WTC11 (cell line): ENCODE data around the gene DDR2.

Experiments
- NR3C1 ChIP-seq: sonication (generic); formaldehyde crosslinking; conservative IDR thresholded peaks from 2 replicates; pipeline ENCODE4 v1.8.1; 2023; ENCODE audit warnings: low read depth, mild to moderate bottlenecking, missing genetic modification reagents
- RELA ChIP-seq: sonication (generic); formaldehyde crosslinking; IDR thresholded peaks from 2 replicates; pipeline ENCODE4 v1.8.1; 2022; ENCODE audit warnings: missing genetic modification reagents, mild to moderate bottlenecking, borderline replicate concordance
- ZNF263 ChIP-seq: sonication (generic); formaldehyde crosslinking; IDR thresholded peaks from 2 replicates; pipeline ENCODE4 v1.8.1; 2022; ENCODE audit warnings: low read depth, mild to moderate bottlenecking, moderate library complexity, missing genetic modification reagents
- TF ChIP-seq, protein P1 (sequence below): fragments of 200-600 bp; IDR thresholded peaks from 2 replicates; pipeline ENCODE4 v1.8.0; 2022; ENCODE audit warnings: antibody characterized with exemption
- TF ChIP-seq, protein P2 (sequence below): sonication (generic); formaldehyde crosslinking; IDR thresholded peaks from 2 replicates; pipeline ENCODE4 v1.8.1; 2022; ENCODE audit warnings: missing genetic modification reagents, borderline replicate concordance
- TF ChIP-seq, protein P3 (sequence below): sonication (generic); formaldehyde crosslinking; IDR thresholded peaks from 2 replicates; pipeline ENCODE4 v1.8.1; 2023; ENCODE audit warnings: mild to moderate bottlenecking, missing genetic modification reagents, moderate library complexity
- TF ChIP-seq, protein P4 (sequence below): fragments of 250-450 bp; sonication (Bioruptor Pico); IDR thresholded peaks from 2 replicates; pipeline ENCODE4 v1.8.0; 2021; ENCODE audit warnings: mild to moderate bottlenecking
- TF ChIP-seq, protein P5 (sequence below): sonication (generic); formaldehyde crosslinking; IDR thresholded peaks from 2 replicates; pipeline ENCODE4 v1.8.1; 2022; ENCODE audit warnings: low read depth, missing genetic modification reagents, borderline replicate concordance

DNA sequence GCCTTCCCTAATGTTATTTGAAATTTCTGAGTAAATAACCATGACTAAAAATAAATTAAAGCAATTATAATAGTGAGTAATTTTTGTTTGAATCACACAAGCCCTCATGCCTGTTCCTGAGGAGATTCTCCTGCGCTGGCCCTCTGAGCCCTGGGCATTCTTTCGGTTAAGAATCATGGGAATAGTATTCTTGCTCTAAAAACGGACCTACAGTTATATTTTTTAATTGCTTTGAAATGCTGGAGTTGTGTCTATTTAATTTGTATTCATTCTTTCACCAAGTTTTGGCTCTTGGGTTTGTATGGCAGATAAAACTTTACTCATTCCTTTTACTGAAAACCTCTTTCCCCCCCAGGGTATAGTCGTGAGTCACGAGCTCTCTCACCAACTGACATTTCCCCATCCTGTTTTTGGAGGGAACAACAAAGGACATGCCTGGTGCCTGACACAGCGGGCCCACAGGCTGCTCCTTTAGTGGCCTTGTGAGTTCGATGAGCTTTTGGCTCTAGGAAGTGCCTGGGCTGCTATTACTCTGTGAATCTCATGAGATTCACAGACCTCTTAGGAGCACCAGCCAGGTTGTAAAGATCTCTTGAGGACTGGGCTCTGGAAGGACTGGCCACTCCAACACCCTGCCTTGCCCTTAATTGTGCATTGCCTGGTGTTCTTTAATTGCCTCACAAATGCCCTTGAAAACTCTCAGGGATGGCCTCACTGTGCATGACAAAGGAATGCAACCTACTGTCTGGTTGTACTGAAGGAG, 58.6 kb downstream of the DDR2 start:
- TF ChIP-seq, protein P1, sequence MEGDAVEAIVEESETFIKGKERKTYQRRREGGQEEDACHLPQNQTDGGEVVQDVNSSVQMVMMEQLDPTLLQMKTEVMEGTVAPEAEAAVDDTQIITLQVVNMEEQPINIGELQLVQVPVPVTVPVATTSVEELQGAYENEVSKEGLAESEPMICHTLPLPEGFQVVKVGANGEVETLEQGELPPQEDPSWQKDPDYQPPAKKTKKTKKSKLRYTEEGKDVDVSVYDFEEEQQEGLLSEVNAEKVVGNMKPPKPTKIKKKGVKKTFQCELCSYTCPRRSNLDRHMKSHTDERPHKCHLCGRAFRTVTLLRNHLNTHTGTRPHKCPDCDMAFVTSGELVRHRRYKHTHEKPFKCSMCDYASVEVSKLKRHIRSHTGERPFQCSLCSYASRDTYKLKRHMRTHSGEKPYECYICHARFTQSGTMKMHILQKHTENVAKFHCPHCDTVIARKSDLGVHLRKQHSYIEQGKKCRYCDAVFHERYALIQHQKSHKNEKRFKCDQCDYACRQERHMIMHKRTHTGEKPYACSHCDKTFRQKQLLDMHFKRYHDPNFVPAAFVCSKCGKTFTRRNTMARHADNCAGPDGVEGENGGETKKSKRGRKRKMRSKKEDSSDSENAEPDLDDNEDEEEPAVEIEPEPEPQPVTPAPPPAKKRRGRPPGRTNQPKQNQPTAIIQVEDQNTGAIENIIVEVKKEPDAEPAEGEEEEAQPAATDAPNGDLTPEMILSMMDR = no peak
- TF ChIP-seq, protein P2, sequence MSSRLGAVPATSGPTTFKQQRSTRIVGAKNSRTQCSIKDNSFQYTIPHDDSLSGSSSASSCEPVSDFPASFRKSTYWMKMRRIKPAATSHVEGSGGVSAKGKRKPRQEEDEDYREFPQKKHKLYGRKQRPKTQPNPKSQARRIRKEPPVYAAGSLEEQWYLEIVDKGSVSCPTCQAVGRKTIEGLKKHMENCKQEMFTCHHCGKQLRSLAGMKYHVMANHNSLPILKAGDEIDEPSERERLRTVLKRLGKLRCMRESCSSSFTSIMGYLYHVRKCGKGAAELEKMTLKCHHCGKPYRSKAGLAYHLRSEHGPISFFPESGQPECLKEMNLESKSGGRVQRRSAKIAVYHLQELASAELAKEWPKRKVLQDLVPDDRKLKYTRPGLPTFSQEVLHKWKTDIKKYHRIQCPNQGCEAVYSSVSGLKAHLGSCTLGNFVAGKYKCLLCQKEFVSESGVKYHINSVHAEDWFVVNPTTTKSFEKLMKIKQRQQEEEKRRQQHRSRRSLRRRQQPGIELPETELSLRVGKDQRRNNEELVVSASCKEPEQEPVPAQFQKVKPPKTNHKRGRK (CRISPR knock-in tag) = no peak
- TF ChIP-seq, protein P3, sequence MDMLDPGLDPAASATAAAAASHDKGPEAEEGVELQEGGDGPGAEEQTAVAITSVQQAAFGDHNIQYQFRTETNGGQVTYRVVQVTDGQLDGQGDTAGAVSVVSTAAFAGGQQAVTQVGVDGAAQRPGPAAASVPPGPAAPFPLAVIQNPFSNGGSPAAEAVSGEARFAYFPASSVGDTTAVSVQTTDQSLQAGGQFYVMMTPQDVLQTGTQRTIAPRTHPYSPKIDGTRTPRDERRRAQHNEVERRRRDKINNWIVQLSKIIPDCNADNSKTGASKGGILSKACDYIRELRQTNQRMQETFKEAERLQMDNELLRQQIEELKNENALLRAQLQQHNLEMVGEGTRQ (CRISPR knock-in tag) = no peak
- TF ChIP-seq RELA (CRISPR knock-in tag) = no peak
- no peak for TF ChIP-seq ZNF263 (CRISPR knock-in tag)
- no peak for TF ChIP-seq NR3C1 (CRISPR knock-in tag)
- TF ChIP-seq, protein P4, sequence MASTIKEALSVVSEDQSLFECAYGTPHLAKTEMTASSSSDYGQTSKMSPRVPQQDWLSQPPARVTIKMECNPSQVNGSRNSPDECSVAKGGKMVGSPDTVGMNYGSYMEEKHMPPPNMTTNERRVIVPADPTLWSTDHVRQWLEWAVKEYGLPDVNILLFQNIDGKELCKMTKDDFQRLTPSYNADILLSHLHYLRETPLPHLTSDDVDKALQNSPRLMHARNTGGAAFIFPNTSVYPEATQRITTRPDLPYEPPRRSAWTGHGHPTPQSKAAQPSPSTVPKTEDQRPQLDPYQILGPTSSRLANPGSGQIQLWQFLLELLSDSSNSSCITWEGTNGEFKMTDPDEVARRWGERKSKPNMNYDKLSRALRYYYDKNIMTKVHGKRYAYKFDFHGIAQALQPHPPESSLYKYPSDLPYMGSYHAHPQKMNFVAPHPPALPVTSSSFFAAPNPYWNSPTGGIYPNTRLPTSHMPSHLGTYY = no peak
- TF ChIP-seq, protein P5, sequence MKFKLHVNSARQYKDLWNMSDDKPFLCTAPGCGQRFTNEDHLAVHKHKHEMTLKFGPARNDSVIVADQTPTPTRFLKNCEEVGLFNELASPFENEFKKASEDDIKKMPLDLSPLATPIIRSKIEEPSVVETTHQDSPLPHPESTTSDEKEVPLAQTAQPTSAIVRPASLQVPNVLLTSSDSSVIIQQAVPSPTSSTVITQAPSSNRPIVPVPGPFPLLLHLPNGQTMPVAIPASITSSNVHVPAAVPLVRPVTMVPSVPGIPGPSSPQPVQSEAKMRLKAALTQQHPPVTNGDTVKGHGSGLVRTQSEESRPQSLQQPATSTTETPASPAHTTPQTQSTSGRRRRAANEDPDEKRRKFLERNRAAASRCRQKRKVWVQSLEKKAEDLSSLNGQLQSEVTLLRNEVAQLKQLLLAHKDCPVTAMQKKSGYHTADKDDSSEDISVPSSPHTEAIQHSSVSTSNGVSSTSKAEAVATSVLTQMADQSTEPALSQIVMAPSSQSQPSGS (CRISPR knock-in tag) = no peak
